Measurements from ENCODE around the gene MAPK1.
"Not testable (repeated sequence)": the region's sequence is repeated elsewhere in the genome, so short reads cannot be mapped to it uniquely, and the experiment has no call there.

The MAPK1 gene

DNA sequence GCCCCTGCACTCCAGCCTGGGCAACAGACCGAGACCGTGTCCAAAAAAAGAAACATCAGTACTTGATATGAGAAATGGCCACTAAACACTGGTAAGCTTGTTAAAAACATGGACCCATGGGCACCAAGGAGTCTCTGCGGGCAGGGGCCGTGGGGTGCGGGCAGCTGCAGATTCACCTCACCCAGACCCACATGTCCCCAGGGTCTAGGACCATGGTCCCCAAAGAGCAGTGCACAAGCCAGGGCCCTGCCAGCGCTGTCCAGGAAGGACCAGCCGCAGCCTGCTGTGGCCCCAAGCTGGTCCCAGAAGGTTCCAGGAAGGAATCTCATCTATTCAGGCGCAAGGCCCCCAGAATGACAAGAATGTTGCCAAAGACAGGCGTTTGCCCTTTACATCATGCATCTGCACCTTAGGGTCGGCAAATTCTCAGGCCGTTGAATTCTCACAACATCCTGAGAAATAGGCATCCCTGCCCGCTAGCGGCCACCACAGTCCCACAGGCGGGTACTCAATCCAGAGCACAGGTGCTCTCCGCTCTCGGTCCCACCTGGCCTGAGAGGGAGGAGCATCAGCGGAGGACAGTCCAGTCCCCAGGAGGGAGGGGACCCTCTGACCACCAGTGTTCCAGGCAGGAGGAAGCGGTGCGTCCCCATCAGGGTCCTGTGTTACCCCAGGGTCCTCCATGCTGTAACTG lies 141.3 kb downstream of the MAPK1 start:
- no peak overlapping the region for H3K4me3 ChIP-seq (replicated peaks in 1 of 2; ENCODE audit: low read depth in 2 of 2, low read length in 2 of 2)
- no peak for DNase-seq (ENCODE audit: low read depth in 2 of 2)
- TF ChIP-seq, protein P1, sequence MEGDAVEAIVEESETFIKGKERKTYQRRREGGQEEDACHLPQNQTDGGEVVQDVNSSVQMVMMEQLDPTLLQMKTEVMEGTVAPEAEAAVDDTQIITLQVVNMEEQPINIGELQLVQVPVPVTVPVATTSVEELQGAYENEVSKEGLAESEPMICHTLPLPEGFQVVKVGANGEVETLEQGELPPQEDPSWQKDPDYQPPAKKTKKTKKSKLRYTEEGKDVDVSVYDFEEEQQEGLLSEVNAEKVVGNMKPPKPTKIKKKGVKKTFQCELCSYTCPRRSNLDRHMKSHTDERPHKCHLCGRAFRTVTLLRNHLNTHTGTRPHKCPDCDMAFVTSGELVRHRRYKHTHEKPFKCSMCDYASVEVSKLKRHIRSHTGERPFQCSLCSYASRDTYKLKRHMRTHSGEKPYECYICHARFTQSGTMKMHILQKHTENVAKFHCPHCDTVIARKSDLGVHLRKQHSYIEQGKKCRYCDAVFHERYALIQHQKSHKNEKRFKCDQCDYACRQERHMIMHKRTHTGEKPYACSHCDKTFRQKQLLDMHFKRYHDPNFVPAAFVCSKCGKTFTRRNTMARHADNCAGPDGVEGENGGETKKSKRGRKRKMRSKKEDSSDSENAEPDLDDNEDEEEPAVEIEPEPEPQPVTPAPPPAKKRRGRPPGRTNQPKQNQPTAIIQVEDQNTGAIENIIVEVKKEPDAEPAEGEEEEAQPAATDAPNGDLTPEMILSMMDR (IDR thresholded peaks at IDR 0.05; ENCODE audit: low read depth, low read length): no peak

DNA sequence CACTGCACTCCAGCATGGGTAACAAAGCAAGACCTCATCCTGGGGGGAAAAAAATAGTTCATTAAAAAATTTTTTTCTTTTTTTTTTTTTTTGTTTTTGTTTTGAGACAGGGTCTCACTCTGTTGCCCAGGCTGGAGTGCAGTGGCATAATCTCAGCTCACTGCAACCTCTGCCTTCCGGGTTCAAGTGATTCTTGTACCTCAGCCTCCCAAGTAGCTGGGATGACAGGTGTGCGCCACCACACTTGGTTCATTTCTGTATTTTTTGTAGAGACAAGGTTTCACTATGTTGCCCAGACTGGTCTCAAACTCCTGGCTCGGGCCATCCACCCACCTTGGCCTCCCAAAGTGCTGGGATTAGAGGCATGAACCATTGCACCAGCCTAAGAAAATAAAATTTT lies 142.9 kb downstream of the MAPK1 start:
- H3K4me3 ChIP-seq (replicated peaks in 1 of 2; ENCODE audit: low read depth in 2 of 2, low read length in 2 of 2): not testable (repeated sequence)

DNA sequence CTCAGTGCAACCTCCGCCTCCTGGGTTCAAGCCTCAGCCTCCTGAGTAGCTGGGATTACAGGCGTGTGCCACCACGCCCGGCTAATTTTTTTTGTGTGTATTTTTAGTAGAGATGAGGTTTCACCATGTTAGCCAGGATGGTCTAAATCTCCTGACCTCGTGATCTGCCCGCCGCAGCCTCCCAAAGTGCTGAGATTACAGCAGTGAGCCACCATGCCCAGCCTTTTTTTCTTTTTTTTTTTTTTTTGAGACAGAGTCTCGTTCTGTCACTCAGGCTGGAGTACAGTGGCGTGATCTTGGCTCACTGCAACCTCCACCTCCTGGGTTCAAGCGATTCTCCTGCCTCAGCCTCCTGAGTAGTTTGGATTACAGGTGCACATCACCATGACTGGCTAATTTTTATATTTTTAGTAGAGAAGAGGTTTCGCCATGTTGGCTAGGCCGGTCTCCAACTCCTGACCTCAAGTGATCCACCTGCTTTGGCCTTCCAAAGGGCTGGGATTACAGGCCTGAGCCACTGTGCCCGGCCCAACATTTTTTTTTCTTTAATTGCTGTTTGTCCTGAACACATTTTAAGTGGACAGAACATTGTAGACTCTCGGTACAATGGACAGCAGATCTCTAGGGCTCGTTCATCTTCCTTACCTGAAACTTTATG lies 146.1 kb downstream of the MAPK1 start:
- not testable (repeated sequence) for H3K4me3 ChIP-seq (replicated peaks in 1 of 2; ENCODE audit: low read depth in 2 of 2, low read length in 2 of 2); DNase-seq (ENCODE audit: low read depth in 2 of 2)

More for the DNA sequence above, 142.9 kb downstream of the MAPK1 start:
- DNase-seq (ENCODE audit: low read depth in 2 of 2): not testable (repeated sequence)

DNA sequence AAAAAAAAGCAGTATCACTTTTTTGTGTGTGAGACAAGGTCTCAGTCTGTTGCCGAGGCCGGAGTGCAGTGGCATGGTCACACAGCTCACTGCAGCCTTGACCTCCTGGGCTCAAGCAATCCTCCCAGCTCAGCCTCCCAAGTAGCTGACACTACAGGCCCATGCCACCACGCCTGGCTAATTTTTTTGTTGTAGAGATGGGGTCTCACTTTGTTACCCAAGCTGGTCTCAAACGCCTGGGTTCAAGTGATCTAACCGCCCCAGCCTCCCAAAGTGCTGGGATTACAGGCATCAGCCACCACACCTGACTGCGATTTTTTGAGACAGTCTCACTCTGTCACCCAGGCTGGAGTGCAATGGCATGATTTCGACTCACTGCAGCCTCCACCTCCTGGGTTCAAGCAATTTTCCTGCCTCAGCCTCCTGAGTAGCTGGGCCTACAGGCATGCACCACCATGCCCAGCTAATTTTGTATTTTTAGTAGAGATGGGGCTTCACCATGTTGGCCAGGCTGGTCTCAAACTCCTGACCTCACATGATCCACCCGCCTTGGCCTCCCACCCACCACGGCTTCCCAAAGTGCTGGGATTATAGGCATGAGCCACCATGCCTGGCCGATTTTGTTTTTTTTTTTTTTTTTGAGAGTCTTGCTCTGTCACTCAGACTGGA lies 147.1 kb downstream of the MAPK1 start:
- H3K4me3 ChIP-seq (replicated peaks in 1 of 2; ENCODE audit: low read depth in 2 of 2, low read length in 2 of 2): not testable (repeated sequence)

DNA sequence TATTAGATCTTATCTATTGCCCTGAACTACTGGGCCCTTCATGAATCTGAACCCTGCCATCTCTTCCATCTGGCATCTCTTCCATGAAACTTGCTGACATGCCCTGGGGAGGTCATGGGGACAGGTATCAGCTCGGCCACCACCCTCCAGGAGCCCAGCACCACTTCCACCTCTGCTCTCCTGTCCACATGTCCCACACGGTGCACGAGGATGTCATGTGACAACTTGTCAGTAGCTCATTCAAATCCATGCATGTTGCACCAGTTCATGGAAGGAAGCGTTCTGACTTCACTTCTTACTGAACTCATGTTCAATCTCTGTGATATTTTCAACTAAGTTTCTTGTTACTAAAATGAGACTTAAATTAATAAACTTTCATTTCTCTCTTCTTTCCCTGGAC lies 148.4 kb downstream of the MAPK1 start:
- DNase-seq (ENCODE audit: low read depth in 2 of 2): no peak
- no peak overlapping the region for H3K4me3 ChIP-seq (replicated peaks in 1 of 2; ENCODE audit: low read depth in 2 of 2, low read length in 2 of 2)
- TF ChIP-seq, protein P1 (IDR thresholded peaks at IDR 0.05; ENCODE audit: low read depth, low read length): no peak

More for the DNA sequence above, 147.1 kb downstream of the MAPK1 start:
- not testable (repeated sequence) for DNase-seq (ENCODE audit: low read depth in 2 of 2)

DNA sequence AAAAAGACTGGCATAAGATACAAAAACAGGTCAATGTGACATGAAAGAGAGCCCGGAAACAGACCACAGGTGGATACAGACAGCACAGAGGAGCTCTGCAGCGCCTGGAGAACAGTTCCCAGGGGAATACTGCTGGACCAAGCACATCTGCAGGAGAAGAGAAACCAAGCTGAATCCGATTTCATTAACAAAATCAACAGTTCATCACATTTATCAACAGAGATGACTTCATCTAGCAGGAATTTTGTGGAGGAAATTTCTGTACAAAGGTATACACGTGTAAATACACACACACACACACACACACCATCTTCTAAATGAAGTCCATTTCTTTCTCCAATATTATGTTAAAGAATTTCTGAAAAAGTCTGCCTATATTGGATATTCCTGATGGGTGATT lies 148.9 kb downstream of the MAPK1 start:
- TF ChIP-seq, protein P1 (IDR thresholded peaks at IDR 0.05; ENCODE audit: low read depth, low read length): no peak
- no peak for DNase-seq (ENCODE audit: low read depth in 2 of 2)
- H3K4me3 ChIP-seq (replicated peaks in 1 of 2; ENCODE audit: low read depth in 2 of 2, low read length in 2 of 2): no peak overlapping the region

DNA sequence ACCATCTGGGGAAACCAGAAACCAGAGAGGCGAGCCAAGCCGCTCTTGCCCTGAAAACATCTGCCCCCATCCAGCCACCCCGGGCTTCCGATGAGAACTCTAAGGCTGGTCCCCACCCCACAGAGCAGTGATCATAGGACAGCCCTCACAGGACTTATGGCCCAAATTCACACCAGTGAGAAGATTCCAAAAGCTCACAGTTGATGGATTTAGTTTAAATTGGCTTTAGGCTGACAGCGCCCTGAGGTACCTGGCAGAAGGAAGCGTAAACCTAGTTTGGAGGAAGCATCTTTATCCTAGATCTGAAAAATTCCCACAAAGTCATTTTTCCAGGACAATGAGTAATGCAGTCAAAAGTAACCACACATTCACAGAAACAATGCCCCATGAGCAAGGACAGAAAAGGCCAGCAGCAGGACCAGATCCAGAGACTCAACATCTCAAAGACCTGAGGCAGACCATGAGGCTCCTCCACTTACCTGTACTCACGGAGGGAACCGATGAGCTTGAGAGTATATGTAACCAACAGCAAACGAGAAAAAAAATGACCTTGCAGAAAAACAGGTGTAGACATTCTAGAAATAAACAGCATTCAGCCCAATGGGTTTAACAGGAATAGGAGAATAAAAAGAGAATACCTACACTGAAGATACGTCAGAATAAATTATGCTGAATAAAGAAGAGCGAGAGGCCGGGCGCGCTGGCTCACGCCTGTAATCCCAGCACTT lies 150.9 kb downstream of the MAPK1 start:
- H3K4me3 ChIP-seq (replicated peaks in 1 of 2; ENCODE audit: low read depth in 2 of 2, low read length in 2 of 2); DNase-seq (ENCODE audit: low read depth in 2 of 2): not testable (repeated sequence)

DNA sequence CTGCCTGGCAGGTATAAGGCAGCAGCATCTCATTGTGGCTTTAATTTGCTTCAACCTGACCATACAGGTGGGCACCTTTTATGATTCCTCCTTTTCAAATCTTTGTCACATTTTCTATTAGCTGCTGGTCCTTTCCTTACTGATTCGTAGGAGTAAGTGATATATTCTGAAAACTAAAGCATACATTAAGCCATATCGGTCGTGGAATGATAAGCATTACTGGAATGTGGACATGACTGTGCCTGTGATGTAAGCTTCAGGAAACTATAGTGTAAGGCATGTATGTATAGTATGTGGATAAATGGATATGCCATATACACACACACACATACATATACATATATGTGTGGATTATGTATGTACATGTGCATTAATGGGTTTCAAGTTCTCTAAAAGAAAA lies 152.7 kb downstream of the MAPK1 start:
- DNase-seq (ENCODE audit: low read depth in 2 of 2): no peak
- TF ChIP-seq, protein P1 (IDR thresholded peaks at IDR 0.05; ENCODE audit: low read depth, low read length): no peak
- no peak overlapping the region for H3K4me3 ChIP-seq (replicated peaks in 1 of 2; ENCODE audit: low read depth in 2 of 2, low read length in 2 of 2)

Measured in cardiac fibroblast (primary cell).